Esophagus squamous epithelium (tissue), 5 donors: Measurements from ENCODE around the gene TMEM271. TPM values are rescaled to one million over a fixed set of nuclear protein-coding genes. Genes with fewer than 3 reads are reported as not detected.
"Not testable (repeated sequence)": the region's sequence is repeated elsewhere in the genome, so short reads cannot be mapped to it uniquely, and the experiment has no call there.

Source experiments
- DNase-seq: peaks from one replicate; lab custom pipeline; 2025; lab: John Stamatoyannopoulos, UW
- H3K27ac ChIP-seq, 4 donors: fragments of 200-600 bp; sonication (generic); one replicate each; pipeline ENCODE4 v1.5.1; 2016 to 2019; ENCODE audit warnings: mild to moderate bottlenecking in 1 of 4
- H3K27me3 ChIP-seq, 4 donors: fragments of 200-600 bp; sonication (generic); 1 replicate in 3 of 4; 2 replicates in 1 of 4; pipeline versions ENCODE4 v1.5.1 to v1.6.0; 2017 to 2021; ENCODE audit warnings: antibody characterized with exemption in 1 of 4
- H3K36me3 ChIP-seq, 3 donors: fragments of 200-600 bp; sonication (generic); one replicate each; pipeline ENCODE4 v1.5.1; 2016 to 2019
- H3K4me1 ChIP-seq, 3 donors: fragments of 200-600 bp; sonication (generic); one replicate each; pipeline ENCODE4 v1.5.1; 2017 to 2019
- H3K4me3 ChIP-seq, 4 donors: fragments of 200-600 bp; sonication (generic); 1 replicate in 3 of 4; 2 replicates in 1 of 4; pipeline ENCODE4 v1.5.1; 2016 to 2019; ENCODE audit warnings: mild to moderate bottlenecking in 2 of 4, moderate library complexity in 1 of 4
- H3K9me3 ChIP-seq, 3 donors: fragments of 200-600 bp; sonication (generic); one replicate each; pipeline ENCODE4 v1.5.1; 2016 to 2019
- POLR2A ChIP-seq, 4 donors: fragments of 450-650 bp; IDR thresholded peaks; one replicate each; pipeline ENCODE4 v1.6.1; 2017; ENCODE audit warnings: antibody characterized with exemption in 4 of 4, mild to moderate bottlenecking in 4 of 4, moderate library complexity in 3 of 4
- WGBS, 2 donors: methylation state at CpG; one replicate each; pipeline ENCODE4 v1.1.5; 2018; 5-methylcytosine and 5-hydroxymethylcytosine counted together
- intact Hi-C: fragments of 100-400 bp; cut with DNase I; formaldehyde crosslinking; loops from one replicate; pipeline ENCODE4 v1.15.0; 2022
- total RNA-seq, 4 donors: library from RNA; depleted of rRNA; stranded (reverse); fragments of >200 nt; gene quantifications; one replicate each; pipeline ENCODE4 v1.1.0, GENCODE V29; 2016
- TF ChIP-seq, protein P1 (sequence below), 6 experiments: fragments of 450-650 bp in 4 of 6; fragments of 200-600 bp in 2 of 6; sonication (generic) in 2 of 6; IDR thresholded peaks; one replicate each; pipeline ENCODE4 v1.5.1; 2016 to 2019; ENCODE audit warnings: antibody characterized with exemption in 6 of 6, mild to moderate bottlenecking in 4 of 6, moderate library complexity in 4 of 6
- donor health status: DM: yes; HTN: yes; CAD: no.

TMEM271 gene
- total RNA-seq, 4 donors from 2014 or later = 0.19 TPM; not detected in 3

DNA sequence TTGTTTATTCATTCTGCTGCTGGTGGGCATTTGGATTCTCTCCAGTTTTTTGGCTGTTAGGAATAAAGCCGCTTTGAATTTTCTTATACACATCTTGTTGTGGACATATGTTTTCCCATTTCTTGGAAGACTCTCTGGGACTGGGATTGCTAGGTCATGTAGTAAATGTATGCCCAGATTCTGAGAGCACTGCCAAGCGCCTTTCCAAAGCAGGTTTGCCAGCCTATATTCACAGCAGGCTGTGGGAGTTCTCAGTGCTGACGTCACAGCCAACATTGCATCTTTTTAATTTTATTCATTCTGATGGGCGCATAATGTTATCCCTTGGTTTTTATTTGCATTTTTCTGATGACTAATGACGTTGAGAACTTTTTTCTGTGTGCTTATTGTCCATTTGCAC lies 24.1 kb downstream of the TMEM271 start:
- Histone ChIP-seq H3K9me3 (no peaks in the 10 kb centered on the region), H3K4me3 (no peak overlapping the region), H3K4me1 (no peaks in the 10 kb centered on the region), H3K36me3 (no peaks in the 10 kb centered on the region), H3K27ac (no peak overlapping the region), H3K27me3 (peaks cover 0 to 17% (median 0%) of the 10 kb centered on the region in 4 donors)
- TF ChIP-seq, protein P1, sequence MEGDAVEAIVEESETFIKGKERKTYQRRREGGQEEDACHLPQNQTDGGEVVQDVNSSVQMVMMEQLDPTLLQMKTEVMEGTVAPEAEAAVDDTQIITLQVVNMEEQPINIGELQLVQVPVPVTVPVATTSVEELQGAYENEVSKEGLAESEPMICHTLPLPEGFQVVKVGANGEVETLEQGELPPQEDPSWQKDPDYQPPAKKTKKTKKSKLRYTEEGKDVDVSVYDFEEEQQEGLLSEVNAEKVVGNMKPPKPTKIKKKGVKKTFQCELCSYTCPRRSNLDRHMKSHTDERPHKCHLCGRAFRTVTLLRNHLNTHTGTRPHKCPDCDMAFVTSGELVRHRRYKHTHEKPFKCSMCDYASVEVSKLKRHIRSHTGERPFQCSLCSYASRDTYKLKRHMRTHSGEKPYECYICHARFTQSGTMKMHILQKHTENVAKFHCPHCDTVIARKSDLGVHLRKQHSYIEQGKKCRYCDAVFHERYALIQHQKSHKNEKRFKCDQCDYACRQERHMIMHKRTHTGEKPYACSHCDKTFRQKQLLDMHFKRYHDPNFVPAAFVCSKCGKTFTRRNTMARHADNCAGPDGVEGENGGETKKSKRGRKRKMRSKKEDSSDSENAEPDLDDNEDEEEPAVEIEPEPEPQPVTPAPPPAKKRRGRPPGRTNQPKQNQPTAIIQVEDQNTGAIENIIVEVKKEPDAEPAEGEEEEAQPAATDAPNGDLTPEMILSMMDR (IDR thresholded peaks at IDR 0.05) = no peak
- no peak for TF ChIP-seq POLR2A (IDR thresholded peaks at IDR 0.05)
- WGBS, 2 donors = 51 to 54% methylated on average over 5 of the region's 5 CpGs
- intact Hi-C loops = no loop called here
- DNase-seq = no peak

DNA sequence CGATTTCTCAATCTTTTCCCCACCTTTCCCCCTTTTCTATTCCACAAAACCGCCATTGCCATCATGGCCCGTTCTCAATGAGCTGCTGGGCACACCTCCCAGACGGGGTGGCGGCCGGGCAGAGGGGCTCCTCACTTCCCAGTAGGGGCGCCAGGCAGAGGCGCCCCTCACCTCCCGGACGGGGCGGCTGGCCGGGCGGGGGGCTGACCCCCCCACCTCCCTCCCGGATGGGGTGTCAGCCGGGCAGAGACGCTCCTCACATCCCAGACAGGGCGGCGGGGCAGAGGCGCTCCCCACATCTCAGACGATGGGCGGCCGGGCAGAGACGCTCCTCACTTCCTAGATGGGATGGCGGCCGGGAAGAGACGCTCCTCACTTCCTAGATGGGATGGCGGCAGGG lies 25.8 kb downstream of the TMEM271 start:
- H3K36me3 ChIP-seq, DNase-seq, H3K27ac ChIP-seq, H3K9me3 ChIP-seq, H3K4me1 ChIP-seq, intact Hi-C loops, H3K4me3 ChIP-seq: not testable (repeated sequence)
- peaks cover 0 to 17% (median 0%) of the 10 kb centered on the region in 4 donors for H3K27me3 ChIP-seq
- no CpG with 5 or more reads among the region's 27 CpGs for WGBS, 2 donors

DNA sequence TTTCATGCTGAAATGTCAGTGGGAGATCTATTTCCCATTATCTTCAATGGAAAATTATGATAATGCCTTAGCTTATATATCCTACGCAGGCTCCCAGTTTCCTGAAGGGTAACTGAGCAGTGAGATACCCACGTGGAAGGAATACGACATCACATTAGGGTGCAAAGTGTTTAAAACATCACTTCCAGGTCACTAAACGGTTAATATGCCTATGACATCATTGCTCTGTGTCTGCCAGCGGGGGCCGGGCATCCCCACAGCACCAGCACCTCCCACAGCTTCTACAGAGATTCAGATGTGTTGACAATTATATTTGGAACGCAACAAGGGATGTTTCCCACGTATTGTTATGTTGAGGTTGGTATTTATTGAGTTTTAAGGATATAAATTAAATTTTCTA lies 27.1 kb downstream of the TMEM271 start:
- WGBS, 2 donors = 20 to 27% methylated on average over 8 of the region's 8 CpGs

DNA sequence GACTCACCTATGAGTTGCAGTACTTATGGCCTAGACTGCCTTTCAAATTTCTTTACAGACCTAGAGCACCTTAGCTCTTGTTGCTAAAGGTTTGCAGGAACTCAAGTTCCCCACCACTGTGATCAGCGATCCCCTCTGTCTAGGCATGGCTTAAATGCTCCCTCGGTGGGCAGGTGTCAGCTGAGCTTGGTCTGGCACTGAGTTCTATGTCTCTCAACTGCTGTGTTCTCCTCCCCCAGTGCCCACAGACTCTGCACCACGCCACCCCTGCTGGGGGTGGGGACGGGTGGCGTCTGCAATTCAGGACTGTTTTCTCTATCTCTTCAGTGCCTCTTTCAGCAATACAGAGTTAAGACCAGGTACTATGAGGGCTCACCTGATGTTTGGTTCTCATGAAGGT lies 30.5 kb downstream of the TMEM271 start:
- H3K4me1 ChIP-seq = no peaks in the 10 kb centered on the region
- WGBS, 2 donors = 89 to 100% methylated on average over 2 to 5 of the region's 5 CpGs
- no peaks in the 10 kb centered on the region for H3K36me3 ChIP-seq
- no peaks in the 10 kb centered on the region for H3K9me3 ChIP-seq
- H3K27me3 ChIP-seq = peaks cover 0 to 6% (median 0%) of the 10 kb centered on the region in 4 donors
- intact Hi-C loops = no loop called here
- no peak overlapping the region for H3K4me3 ChIP-seq
- no peak for DNase-seq
- TF ChIP-seq, protein P1 (IDR thresholded peaks at IDR 0.05) = no peak
- TF ChIP-seq POLR2A (IDR thresholded peaks at IDR 0.05) = no peak
- H3K27ac ChIP-seq = no peak overlapping the region

More for the DNA sequence above, 27.1 kb downstream of the TMEM271 start:
- TF ChIP-seq POLR2A (IDR thresholded peaks at IDR 0.05) = no peak
- TF ChIP-seq, protein P1 (IDR thresholded peaks at IDR 0.05) = no peak
- H3K4me3 ChIP-seq = no peak overlapping the region
- H3K4me1 ChIP-seq = no peaks in the 10 kb centered on the region
- H3K36me3 ChIP-seq = no peaks in the 10 kb centered on the region
- H3K27me3 ChIP-seq = peaks cover 0 to 6% (median 0%) of the 10 kb centered on the region in 4 donors
- no peak for DNase-seq
- intact Hi-C loops = no loop called here
- H3K9me3 ChIP-seq = no peaks in the 10 kb centered on the region
- no peak overlapping the region for H3K27ac ChIP-seq

DNA sequence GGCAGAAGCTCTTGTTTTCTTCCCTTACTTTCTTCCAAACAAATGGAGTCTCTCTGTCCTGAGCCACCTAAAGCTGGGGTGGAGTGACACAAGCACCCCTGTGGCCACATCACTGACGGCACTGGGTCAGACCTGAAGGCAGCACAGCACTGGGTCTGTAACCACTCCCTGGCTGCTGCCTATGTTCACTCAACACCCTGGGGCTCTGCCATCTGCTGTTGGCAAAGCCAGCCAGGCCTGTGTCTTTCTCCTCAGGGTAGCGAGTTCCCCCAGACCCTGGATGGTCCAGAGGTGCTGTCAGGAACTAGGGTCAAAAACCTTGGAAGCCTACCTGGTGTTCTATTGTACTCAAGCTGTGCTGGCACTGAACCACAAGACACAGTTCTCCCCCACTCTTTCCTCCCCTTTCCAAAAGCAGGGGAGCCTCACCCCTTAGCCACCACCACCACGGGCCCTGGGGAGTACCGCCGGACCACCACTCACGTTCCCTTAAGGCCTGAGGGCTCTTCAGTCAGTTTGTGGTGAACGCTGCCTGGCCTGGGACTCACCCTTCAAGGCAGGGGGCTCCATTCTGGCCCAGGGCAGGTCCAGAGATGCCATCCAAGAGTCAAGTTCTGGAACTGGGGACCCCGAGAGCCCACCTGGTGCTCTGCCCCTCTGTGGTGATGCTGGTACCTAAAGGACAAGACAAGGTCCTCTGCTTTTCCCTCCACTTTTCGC lies 31.5 kb downstream of the TMEM271 start:
- 89 to 91% methylated on average over 4 of the region's 9 CpGs for WGBS, 2 donors
- intact Hi-C loops = no loop called here
- TF ChIP-seq POLR2A (IDR thresholded peaks at IDR 0.05) = no peak
- TF ChIP-seq, protein P1 (IDR thresholded peaks at IDR 0.05) = no peak
- Histone ChIP-seq H3K4me3 (no peak overlapping the region), H3K4me1 (no peaks in the 10 kb centered on the region), H3K36me3 (peaks cover 0 to 1% (median 0%) of the 10 kb centered on the region in 3 donors), H3K9me3 (no peaks in the 10 kb centered on the region), H3K27ac (no peak overlapping the region), H3K27me3 (peaks cover 0 to 6% (median 0%) of the 10 kb centered on the region in 4 donors)
- DNase-seq = no peak
